WTC11 (cell line): ENCODE data around the gene TCEANC. TPM values are rescaled to one million over a fixed set of nuclear protein-coding genes. Genes with fewer than 3 reads are reported as not detected.

Source experiments
- ATAC-seq: fragments of 200-7000 bp; cut with Tn5 transposase; 2 replicates; pipeline ENCODE4 v1.10.0; 2021; ENCODE audit warnings: mild to moderate bottlenecking, moderate library complexity
- CTCF ChIA-PET: fragments of 300-600 bp; sonication (Branson Sonifier 250); formaldehyde crosslinking; loops from one replicate; lab custom pipeline; 2021; ENCODE audit warnings: antibody characterized with exemption; lab: Charles Lee
- POLR2A ChIA-PET: fragments of 350-600 bp; sonication (Branson Sonifier 250); formaldehyde crosslinking; loops from one replicate; lab custom pipeline; 2021; ENCODE audit warnings: antibody characterized with exemption; lab: Charles Lee
- DNase-seq: peaks from one replicate; pipeline ENCODE4 v3.0.0; 2021; ENCODE audit warnings: low spot score
- H3K27ac Mint-ChIP-seq: 2 replicates; pipeline ENCODE4 v1.8.0; 2021; ENCODE audit warnings: mixed read lengths
- H3K27me3 Mint-ChIP-seq: 2 replicates; pipeline ENCODE4 v1.8.0; 2021; ENCODE audit warnings: low read depth, mild to moderate bottlenecking, moderate library complexity, mixed read lengths
- H3K36me3 Mint-ChIP-seq: 2 replicates; pipeline ENCODE4 v1.8.0; 2021; ENCODE audit warnings: mixed read lengths
- H3K4me1 Mint-ChIP-seq: 2 replicates; pipeline ENCODE4 v1.8.0; 2022; ENCODE audit warnings: mixed read lengths
- H3K4me3 Mint-ChIP-seq: 2 replicates; pipeline ENCODE4 v1.8.0; 2021; ENCODE audit warnings: mild to moderate bottlenecking, moderate library complexity, mixed read lengths
- H3K9me3 Mint-ChIP-seq: 2 replicates; pipeline ENCODE4 v1.8.0; 2021; ENCODE audit warnings: mixed read lengths
- AFF4 ChIP-seq: sonication (generic); formaldehyde crosslinking; IDR thresholded peaks from 2 replicates; pipeline ENCODE4 v1.8.1; 2023; ENCODE audit warnings: mild to moderate bottlenecking, missing genetic modification reagents, borderline replicate concordance
- E2F1 ChIP-seq: sonication (generic); formaldehyde crosslinking; IDR thresholded peaks from 2 replicates; pipeline ENCODE4 v1.8.0; 2022; ENCODE audit warnings: mild to moderate bottlenecking, missing genetic modification reagents
- E2F4 ChIP-seq: sonication (generic); formaldehyde crosslinking; IDR thresholded peaks from 2 replicates; pipeline ENCODE4 v1.8.1; 2022; ENCODE audit warnings: low read depth, mild to moderate bottlenecking, moderate library complexity, missing genetic modification reagents, borderline replicate concordance
- ERG ChIP-seq: fragments of 250-450 bp; sonication (Bioruptor Pico); IDR thresholded peaks from 2 replicates; pipeline ENCODE4 v1.8.0; 2021; ENCODE audit warnings: mild to moderate bottlenecking
- ETV6 ChIP-seq: sonication (generic); formaldehyde crosslinking; IDR thresholded peaks from 2 replicates; pipeline ENCODE4 v1.8.1; 2022; ENCODE audit warnings: mild to moderate bottlenecking, missing genetic modification reagents
- GTF2I ChIP-seq: fragments of 250-450 bp; sonication (Bioruptor Pico); conservative IDR thresholded peaks from 2 replicates; pipeline ENCODE4 v1.4.0; 2021; ENCODE audit warnings: mild to moderate bottlenecking
- IRF1 ChIP-seq: sonication (generic); formaldehyde crosslinking; IDR thresholded peaks from 2 replicates; pipeline ENCODE4 v1.8.0; 2023; ENCODE audit warnings: missing genetic modification reagents
- MXD4 ChIP-seq: fragments of 250-450 bp; sonication (Bioruptor Pico); IDR thresholded peaks from 2 replicates; pipeline ENCODE4 v1.8.0; 2021; ENCODE audit warnings: mild to moderate bottlenecking, moderate library complexity, borderline replicate concordance
- TEAD4 ChIP-seq: sonication (generic); formaldehyde crosslinking; IDR thresholded peaks from 2 replicates; pipeline ENCODE4 v1.8.0; 2022; ENCODE audit warnings: mild to moderate bottlenecking, missing genetic modification reagents
- USF1 ChIP-seq: sonication (generic); formaldehyde crosslinking; IDR thresholded peaks from 2 replicates; pipeline ENCODE4 v1.8.0; 2022; ENCODE audit warnings: mild to moderate bottlenecking, missing genetic modification reagents
- ZMAT4 ChIP-seq: fragments of 250-450 bp; sonication (Bioruptor Pico); IDR thresholded peaks from 2 replicates; pipeline ENCODE4 v1.9.0; 2021; ENCODE audit warnings: mild to moderate bottlenecking
- ZNF281 ChIP-seq: sonication (generic); formaldehyde crosslinking; IDR thresholded peaks from 2 replicates; pipeline ENCODE4 v1.8.0; 2023; ENCODE audit warnings: mild to moderate bottlenecking, missing genetic modification reagents
- ZNF396 ChIP-seq: fragments of 250-450 bp; sonication (Bioruptor Pico); IDR thresholded peaks from 2 replicates; pipeline ENCODE4 v1.8.0; 2021; ENCODE audit warnings: mild to moderate bottlenecking, moderate library complexity, borderline replicate concordance
- ZSCAN18 ChIP-seq: fragments of 250-450 bp; sonication (Bioruptor Pico); IDR thresholded peaks from 2 replicates; pipeline ENCODE4 v2.1.2; 2022; ENCODE audit warnings: mild to moderate bottlenecking, moderate library complexity
- total RNA-seq: library from RNA; stranded (reverse); gene quantifications from 3 replicates; pipeline ENCODE4 v1.2.3, GENCODE V29; 2021

TCEANC gene
- total RNA-seq, 1 experiment from 2014 or later, result 2.0 TPM

GRCh38 chrX:13693341-13693961, 40.5 kb downstream of the TCEANC start (continued):
- TF ChIP-seq ZNF281 (no peak), AFF4 (no peak), TEAD4 (CRISPR knock-in tag) (no peak), ZNF396 (CRISPR knock-in tag) (no peak), ZMAT4 (CRISPR knock-in tag) (no peak), E2F4 (CRISPR knock-in tag) (no peak)

GRCh38 chrX:13694359-13694758, 41.4 kb downstream of the TCEANC start:
- Mint-ChIP-seq H3K27me3 (no peaks in the 10 kb centered on the region), H3K4me1 (peaks cover 37% of the 10 kb centered on the region), H3K4me3 (no peak overlapping the region), H3K9me3 (no peaks in the 10 kb centered on the region), H3K27ac (no peak overlapping the region), H3K36me3 (no peaks in the 10 kb centered on the region)
- ChIA-PET CTCF (no interaction called here), POLR2A (interaction anchor here (1.7 kb wide), 1 partner anchor 40 kb away, joined by 6 read pairs; the partner anchor contains the start of genes OFD1 and TRAPPC2)
- TF ChIP-seq MXD4 (CRISPR knock-in tag) (no peak), ERG (CRISPR knock-in tag) (no peak), USF1 (no peak), E2F1 (CRISPR knock-in tag) (no peak), ZNF396 (CRISPR knock-in tag) (no peak), GTF2I (CRISPR knock-in tag) (no peak), TEAD4 (CRISPR knock-in tag) (no peak), IRF1 (CRISPR knock-in tag) (no peak), ZSCAN18 (no peak), ETV6 (CRISPR knock-in tag) (no peak), ZMAT4 (CRISPR knock-in tag) (no peak)
- no peak for ATAC-seq
- DNase-seq, result no peak
